NOMO-1 (cell line): ENCODE data around the gene JARID2.

Experiments used
- DNase-seq, 2 experiments: peaks; one replicate each; lab custom pipeline; 2025; ENCODE audit not compliant: unreplicated experiment in 2 of 2; lab: John Stamatoyannopoulos, UW

The JARID2 gene

GRCh38 chr6:15264412-15264811 is 18.5 kb downstream of the JARID2 start:
- DNase-seq, result no peak

GRCh38 chr6:15264902-15265761 is 19.3 kb downstream of the JARID2 start:
- DNase-seq, result no peak

DNA sequence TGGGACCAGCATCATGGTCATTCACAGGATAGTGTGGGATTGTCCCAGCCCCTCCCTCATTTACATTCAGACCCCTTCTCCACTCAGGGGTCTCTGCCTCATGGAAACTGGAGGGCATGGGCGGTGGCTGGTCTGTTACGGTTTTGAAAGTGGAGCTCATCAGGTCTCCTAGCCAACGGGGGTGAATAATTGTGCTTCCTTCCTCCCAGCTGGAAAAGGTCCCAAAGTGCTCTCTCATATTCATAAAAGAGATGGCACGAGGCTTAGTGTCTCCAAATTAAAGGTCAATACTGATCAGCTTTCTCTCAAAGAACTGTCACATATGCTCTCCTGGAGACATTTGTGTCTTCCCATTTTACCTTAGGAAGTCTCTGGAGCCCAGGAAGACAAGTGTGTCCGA is 19.9 kb downstream of the JARID2 start:
- no peak for DNase-seq

DNA sequence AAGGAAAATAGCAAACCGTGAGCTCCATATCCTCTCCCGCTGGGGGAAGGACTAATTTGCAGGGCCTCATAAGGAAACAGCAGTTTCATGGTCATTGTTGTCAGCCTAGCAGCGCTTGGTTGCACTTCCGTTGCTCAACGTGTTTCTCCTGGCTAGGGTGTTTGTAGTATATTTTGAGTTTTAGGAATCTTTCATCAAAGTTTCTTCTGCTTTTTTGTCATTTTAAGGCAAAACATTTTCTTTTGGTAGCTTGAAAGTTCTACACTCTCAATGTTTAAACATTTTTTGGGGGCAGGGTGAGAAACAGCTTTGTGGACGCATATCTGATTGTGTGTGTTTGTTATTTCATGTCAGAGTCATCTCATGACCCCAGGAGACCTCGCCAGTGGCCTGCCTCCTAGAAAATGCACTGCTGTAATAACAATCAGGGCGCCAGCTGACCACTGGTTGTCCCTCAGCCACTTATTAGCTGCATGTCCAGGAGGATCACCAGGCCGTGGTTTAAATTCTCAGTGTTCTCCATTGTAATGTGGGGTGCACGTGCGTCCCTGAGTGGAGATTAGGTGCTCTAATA is 20.6 kb downstream of the JARID2 start:
- DNase-seq, result peak; percentile 65 to 81

DNA sequence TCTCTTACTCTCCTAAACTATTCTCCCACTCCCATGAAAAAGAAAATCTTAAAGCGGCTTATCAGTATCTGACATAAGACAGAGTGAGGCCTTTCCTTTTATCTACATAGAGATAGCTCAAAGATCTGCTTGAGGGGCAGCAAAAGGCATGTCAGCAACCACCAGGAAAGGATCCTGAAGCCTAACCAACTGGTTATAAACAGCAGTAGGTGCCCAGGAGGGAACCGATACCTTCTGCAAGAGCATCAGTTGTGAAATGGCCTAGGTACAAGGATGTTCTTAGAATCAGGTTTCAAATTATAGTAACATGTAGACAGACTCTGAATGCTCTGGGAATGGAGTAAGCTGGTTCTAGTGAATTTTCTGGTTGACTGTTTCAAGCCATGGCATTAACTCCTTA is 21.4 kb downstream of the JARID2 start:
- no peak for DNase-seq

GRCh38 chr6:15268137-15268908 is 22.5 kb downstream of the JARID2 start:
- no peak for DNase-seq

DNA sequence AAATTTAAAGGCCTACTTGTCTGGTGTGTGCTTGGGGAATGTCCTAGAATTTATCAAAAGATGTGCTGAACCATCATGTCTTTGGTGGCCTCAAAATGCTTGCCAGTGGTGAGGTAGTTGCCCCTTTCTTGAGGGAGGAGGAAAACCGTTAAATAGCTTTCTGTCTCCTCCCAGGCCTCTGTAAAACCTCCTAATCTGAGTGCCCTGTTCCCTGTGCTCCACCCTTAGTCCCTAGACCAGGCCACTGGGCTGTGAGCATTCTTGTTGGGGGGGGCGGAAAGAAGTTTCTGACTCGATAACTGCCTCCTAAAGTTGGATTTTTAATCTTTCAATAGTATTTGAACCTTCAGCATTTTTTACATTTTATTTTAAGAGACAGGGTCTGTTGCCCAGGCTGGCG is 23.1 kb downstream of the JARID2 start:
- DNase-seq, result no peak

- DNase-seq, result no peak
These were observed 23.8 kb downstream of the JARID2 start for GRCh38 chr6:15269619-15270018.

DNA sequence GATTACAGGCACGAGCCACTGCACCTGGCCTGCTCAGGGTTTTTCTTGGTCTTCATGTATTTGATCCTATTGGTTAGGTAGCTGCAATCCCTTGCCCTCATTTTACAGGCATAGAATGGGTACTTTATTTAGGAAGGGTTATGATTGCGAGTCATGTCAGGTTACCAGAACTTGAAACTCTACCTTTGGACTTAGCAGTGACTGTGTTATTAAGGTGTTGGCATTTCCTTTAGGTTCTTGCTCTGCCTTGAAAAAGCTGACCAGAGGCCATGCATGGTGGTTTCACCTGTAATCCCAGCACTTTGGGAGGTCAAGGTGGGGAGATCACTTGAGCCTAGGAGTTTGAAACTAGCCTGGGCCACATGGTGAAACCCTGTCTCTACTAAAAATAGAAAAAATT is 24.5 kb downstream of the JARID2 start:
- no peak for DNase-seq

- no peak for DNase-seq
These were observed 26.7 kb downstream of the JARID2 start for GRCh38 chr6:15272562-15272961.

- DNase-seq, result no peak
These were observed 29.0 kb downstream of the JARID2 start for GRCh38 chr6:15274692-15275387.

DNA sequence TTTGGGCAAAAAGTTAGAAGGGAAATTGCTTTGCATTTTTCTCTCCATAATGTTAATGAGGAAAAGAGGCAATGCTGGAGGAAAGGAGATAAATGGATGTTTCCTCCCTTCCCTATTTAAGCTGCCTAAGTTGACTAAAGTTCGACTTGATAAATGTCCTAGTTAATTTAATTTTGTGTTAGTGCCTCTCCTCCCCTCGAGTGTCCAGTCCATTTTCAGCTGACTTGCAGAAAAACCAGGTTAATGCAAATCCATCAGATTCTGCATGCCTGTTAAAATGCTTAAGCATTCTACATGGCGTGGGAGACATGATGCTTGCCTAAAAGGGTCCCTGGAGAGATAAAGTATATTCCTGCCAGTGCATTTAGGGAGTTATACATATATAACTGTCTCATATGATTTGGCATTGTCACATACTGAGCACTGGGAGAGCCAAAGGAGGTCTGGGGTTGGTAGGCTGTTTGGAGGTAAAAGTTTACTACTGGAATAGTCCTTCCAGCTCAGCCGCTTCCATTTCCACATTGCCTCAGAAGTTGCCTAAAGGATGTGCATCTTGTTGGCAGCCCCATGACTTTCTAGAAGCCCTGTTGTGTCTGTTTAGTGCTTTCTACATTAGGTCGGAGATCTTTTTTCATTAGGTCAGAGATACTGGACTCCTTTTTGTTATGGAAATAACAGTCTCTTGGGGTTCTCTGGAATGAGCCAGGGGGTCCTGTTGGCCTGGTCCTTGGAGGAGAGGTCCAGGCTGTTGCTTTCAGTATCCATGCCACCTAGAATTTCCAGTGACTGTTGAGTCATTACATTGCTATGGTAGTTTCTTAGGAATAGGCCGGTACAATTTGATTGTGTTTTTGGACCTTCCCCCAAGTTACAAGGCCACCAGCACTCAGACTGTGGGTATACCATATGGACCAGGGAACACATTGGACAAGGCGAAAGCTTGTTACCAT is 30.4 kb downstream of the JARID2 start:
- no peak for DNase-seq

DNA sequence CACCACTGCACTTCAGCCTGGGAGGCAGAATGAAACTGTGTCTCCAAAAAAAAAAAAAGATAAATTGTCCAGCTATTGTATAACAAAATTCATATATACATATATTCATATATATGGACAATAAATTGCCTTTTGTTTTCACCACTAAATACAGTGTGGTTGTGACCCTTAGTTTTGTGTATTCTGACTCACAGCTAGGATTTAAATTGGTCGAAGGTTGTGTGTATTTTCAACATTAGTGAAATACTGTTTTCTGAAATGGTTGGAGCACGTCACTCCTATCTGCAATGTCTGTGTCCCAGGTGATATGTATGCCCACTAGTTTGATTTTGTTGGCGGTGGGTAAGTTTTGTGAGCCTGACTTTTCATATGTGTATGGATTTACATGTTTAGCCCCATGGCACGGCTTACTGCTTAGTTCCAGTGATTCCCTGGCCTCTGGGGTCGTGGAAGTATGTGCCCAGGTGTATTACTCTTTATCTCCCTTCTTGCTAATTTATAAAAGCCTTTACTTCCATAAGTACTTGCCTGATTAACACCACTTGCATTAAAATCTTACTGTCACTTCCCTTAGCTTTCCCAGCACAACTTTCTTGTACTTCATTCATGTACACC is 33.3 kb downstream of the JARID2 start:
- no peak for DNase-seq

DNA sequence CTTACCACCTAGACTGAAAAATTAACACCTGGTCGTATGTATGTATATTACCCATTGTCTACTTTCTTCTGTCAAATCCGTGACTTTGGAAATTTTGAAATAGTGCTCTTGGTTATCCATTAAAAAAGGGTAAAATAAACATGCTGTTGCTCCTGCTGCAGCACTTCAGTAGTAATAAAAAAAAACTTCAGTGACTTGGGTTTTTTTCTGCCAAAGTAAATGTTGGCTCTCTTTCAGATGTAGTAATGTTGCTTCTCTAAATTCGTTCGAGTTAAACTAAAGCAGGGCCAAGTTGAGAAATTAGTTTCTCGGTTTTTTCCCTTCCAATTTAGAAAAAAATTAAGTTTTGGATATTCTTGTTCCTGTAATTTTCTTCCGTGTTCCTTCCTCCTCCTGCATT is 34.2 kb downstream of the JARID2 start:
- no peak for DNase-seq

DNA sequence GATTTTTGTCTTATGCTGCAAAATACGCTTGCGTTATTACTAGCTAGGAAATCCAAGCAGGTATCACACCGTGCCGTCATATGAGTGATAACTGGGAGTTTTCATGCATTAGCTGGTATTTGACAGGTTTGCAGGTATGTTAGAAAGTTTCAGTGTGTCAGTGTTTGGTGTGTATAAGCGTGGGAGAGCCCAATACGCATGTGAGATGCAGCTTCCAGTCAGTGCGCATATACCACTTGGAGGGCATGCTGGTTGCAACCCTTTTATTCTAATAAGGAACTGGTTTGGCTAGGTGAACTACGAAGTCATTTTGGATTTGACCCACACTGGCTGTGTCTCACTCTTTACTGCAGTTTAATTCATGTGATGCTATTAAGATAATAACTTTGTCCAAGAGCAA is 35.1 kb downstream of the JARID2 start:
- DNase-seq, result no peak

DNA sequence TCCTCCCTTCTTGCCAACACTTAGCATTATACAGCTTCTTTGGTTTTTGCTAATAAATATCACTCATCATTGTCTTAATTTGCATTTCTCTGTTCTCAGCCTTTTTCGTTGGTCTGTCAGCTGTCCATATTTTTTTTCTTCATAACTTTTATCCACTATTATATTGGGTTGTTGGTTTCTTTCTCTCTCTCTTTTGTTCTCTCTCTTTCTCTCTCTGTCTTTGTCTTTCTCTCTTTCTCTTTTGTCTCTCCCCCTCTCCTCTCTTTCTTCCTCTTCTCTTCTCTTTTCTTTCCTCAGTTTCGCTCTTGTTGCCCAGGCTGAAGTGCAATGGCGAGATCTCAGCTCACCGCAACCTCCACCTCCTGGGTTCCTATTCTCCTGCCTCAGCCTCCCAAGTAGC is 36.5 kb downstream of the JARID2 start:
- DNase-seq, result no peak

DNA sequence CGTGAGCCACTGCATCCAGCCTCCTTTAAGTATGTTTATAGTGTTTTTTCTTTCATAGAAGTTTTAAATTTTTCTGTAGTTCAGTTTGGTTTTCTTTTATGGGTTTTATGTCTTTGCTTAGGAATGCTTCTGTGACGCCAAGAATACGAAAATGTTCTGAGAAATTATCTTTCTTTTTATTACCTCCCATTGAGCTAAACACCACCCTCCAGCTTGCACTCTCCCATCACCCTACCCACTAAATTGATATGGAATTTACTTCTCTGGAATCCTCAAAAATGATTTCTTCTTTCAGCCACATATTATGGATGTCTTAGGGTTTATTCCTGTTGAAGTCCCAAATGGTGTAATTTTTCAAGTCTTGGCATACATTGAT is 38.1 kb downstream of the JARID2 start:
- no peak for DNase-seq

DNA sequence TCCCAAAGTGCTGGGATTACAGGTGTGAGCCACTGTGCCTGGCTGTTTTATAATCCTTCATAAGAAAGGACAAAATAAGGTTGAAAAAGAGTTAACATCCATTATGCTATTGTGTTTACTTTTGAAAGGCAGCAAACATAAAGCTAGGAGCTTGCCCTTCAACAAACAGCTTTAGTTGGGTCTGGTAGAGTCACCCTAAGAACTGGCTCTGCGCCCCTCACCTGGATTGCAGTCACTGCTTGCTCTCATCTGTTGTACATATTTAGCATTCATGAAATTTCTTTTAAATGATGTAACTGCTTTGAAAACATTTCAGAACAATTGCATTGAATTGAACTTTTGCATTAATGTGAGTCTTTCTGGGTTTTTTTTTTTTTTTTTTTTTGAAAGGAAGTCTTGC is 38.9 kb downstream of the JARID2 start:
- no peak for DNase-seq

- no peak for DNase-seq
These were observed 39.9 kb downstream of the JARID2 start for GRCh38 chr6:15285682-15286294.
